HS-27A (cell line): Measurements from ENCODE around the gene PSAPL1.

Source experiments
- DNase-seq: peaks from one replicate; pipeline ENCODE4 v3.0.0-alpha.2; 2012; ENCODE audit warnings: low read depth, missing footprints

The PSAPL1 gene

GRCh38 chr4:7418131-7418943 lies 16.4 kb downstream of the PSAPL1 start:
- DNase-seq, result no peak

DNA sequence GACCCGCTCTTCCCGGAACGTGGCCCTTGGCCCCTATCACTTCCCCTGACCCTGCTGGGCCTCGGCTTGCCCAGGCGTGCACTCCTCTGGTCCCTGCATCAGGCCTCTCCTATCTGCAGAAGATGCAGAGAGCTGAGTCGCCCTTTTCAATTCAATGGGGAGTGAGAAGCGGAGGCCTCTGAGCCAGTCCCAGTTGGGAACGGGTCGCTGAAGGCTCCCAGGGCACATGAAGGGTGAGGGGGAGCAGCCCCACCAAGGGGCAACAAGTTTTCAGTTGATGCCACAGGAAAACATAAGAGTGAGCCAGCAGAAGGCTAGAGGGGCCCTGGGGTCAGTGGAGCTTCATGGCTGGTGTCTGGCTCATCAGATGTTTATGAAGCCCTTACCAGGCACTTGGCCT lies 17.1 kb downstream of the PSAPL1 start:
- DNase-seq, result no peak

GRCh38 chr4:7416745-7417432 lies 17.8 kb downstream of the PSAPL1 start:
- no peak for DNase-seq

DNA sequence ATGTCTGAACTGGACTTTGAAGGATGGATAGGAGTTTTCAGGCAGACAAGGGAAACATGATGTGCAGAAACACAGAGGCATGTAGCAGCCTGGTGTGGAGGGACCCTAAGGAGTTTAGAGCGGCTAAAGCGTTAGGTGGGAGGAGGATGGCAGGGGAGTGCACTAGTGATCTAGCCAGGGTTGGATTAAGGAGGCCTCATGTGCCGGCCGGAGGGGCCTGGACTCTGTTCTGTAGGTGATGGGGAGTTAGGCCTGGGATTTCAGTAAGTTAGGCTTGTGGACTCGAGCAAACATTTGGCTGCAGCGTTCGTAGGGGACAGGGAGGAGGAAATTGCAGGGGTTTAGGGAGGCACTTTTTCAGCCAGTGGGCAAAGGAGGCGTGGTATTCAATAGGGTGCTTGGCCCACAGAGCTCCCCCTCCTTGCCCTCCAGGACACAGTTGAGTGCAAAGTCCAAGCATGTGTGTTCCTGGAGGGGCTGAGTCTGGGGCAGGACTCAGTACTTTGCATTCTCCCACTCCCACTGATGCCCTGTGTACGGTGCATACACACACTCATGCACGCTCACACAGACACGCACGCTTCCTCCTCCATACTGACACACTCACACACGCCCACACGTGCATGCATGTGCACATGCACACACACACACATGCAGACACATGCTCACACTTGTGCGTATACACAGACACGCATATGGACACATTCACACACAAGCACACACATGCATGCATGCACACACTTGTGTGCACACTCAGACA lies 18.6 kb downstream of the PSAPL1 start:
- DNase-seq, result no peak

DNA sequence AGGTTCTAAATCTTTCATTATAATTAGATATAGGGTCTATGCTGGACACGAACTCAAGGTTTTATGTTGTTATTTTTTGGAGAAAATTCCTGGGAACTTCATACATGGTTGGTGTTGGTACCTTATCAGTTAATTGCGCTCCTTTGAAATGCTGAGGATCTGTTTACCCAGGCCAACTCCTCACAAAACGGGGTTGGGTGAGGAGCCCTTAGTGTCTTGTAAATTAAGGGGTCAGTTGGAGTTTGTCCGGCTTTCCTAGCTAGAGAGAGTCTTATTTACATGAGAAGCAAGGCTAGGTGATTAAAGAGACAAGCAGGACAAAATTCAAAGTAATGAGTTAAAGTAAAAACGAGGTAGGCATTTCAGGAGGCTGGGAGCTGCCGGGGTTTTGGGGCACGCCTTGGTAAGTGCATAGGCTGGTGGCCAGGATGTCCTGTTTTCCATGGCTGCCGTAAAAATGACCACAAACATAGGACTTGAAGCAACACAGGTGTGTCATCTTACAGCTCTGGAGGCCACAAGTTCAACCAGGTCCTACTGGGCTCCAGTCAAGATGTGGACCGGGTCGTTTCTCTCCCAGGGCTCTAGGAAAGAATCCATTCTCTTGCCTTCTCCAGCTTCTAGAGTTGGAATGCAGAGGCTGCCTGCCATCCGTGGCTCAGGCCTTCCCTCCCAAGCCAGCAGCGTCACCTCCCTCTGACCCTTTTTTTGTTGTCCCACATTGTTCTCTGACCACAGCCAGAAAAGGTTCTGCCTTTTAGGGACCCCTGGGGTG lies 19.8 kb downstream of the PSAPL1 start:
- DNase-seq, result no peak

DNA sequence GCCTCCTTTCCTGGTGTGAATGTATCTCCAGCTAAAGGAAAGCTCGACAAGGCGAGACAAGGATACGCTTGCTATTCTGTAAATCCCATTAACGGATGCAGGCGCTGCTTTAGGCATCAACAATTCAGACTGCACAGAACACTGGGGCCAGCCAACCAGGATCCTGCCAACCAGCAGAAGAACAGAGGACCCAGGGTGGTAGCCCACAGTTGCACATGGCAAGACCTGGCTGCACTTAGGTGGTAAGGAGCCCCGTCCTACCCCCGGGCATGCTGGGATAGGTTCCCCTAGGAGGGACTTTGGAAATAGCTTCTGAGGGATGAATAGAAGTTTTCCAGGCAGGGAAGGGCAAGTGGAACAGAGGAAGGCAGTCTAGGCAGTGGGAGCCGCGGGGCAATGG lies 20.7 kb downstream of the PSAPL1 start:
- DNase-seq, result no peak

GRCh38 chr4:7412554-7412912 lies 22.2 kb downstream of the PSAPL1 start:
- no peak for DNase-seq

GRCh38 chr4:7411896-7412553 lies 22.7 kb downstream of the PSAPL1 start:
- no peak for DNase-seq

GRCh38 chr4:7411491-7411890 lies 23.2 kb downstream of the PSAPL1 start:
- no peak for DNase-seq

DNA sequence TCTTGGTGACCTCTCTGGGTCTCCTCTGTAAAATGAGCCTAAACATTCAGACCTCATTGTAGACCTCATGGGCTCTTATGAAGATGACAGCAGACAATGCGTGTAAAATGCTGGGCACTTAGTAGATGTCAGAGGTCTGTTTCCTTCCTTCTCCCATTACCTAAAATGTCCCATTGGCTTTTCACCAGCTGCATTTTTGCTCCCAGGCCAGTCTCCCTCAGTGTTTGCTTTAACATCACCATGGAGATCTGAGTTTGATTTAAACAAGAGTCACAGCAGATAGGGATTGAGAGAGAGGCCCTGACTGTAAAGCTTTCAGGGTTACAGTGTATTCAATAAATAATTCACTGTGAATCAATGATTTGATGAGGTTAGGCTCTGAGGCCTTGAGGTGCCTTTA lies 24.3 kb downstream of the PSAPL1 start:
- no peak for DNase-seq

GRCh38 chr4:7408166-7408565 lies 26.6 kb downstream of the PSAPL1 start:
- DNase-seq, result no peak

DNA sequence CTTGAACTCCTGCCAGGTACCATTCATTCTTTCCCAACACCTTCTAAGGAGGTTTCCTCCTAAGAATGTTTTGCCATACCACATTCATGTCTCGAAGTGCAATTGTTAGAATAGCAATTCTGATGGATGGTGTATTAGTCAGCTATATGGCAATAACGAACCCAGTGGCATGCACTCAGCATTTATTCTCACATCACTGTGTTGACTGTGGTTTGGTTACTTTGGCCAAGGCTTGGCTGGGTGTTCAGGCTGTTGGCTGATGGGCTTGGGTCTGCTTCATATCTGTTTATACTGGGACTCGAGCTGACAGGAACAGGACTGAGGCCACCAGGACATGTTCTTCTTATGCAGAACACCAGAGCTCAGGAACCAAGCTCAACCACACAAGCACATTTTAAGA lies 31.7 kb downstream of the PSAPL1 start:
- no peak for DNase-seq

GRCh38 chr4:7402526-7402925 lies 32.2 kb downstream of the PSAPL1 start:
- no peak for DNase-seq

DNA sequence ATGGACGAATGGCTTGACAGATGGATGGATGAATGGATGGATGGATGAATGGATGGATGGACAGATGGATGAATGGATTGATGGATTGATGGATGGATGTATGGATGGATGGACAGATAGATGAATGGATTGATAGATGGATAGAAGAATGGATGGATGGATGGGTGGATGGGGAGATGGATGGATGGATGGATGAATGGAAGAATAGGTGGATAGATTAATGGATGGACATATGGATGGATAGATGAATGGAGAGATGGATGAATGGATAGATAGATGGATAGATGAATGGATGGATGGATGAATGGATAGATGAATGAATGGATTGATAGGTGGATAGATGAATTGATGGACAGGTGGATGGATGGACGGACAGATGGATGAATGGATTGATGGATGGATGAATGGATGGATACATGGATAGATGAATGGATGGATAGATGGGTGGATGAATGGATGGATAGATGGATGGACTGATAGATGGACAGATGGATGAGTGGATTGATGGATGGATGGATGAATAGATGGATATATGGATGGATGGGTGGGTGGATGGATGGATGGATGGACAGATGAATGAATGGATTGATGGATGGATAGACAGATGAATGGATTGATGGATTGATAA lies 33.9 kb downstream of the PSAPL1 start:
- DNase-seq, result no peak

GRCh38 chr4:7399440-7400234 lies 35.1 kb downstream of the PSAPL1 start:
- no peak for DNase-seq

DNA sequence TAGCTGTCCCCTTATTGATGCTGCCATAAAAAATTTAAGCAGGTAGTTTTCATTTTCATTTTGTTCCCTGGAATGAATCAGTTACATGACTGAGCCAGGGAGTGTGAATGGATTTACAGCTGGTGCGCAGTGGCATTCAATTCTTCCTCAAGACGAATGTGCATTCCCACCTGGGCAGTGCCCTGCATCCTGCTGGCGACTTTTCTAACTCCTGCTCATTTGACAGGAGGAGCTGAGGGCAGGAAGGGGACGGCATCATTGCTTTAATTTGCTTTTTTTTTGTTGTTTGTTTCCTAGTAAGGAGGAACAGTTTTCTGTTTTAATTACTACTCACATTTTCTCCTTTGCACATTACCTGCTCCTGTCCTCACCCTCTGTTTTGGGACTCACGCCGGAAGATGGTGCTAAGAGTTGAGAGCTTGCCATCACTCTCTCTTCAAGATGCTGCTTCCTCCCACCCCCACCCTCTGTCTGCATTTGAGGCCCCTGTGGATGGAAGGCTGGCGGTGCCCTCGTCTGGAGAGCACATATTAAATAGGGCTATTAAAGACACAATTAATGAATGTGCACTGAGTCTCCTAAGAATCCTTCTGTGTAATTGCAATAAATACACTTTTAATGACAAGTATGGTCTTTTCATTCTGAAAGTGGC lies 35.8 kb downstream of the PSAPL1 start:
- DNase-seq, result no peak

DNA sequence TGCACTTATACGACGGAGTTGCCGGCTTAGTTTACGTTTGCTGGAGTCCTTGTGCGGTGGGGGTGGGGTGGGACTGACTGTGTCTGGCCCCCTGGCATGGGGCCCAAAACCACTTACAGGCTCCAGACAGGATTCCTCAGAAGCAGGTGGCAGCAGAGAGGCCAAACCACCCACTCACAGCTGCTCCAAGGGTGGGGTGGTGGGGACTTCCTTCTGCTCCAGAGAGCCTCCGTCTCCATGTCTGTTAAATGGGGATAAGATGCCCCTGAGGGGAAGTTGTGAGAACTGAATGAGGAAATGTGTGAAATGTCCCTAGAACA lies 36.7 kb downstream of the PSAPL1 start:
- DNase-seq, result no peak

DNA sequence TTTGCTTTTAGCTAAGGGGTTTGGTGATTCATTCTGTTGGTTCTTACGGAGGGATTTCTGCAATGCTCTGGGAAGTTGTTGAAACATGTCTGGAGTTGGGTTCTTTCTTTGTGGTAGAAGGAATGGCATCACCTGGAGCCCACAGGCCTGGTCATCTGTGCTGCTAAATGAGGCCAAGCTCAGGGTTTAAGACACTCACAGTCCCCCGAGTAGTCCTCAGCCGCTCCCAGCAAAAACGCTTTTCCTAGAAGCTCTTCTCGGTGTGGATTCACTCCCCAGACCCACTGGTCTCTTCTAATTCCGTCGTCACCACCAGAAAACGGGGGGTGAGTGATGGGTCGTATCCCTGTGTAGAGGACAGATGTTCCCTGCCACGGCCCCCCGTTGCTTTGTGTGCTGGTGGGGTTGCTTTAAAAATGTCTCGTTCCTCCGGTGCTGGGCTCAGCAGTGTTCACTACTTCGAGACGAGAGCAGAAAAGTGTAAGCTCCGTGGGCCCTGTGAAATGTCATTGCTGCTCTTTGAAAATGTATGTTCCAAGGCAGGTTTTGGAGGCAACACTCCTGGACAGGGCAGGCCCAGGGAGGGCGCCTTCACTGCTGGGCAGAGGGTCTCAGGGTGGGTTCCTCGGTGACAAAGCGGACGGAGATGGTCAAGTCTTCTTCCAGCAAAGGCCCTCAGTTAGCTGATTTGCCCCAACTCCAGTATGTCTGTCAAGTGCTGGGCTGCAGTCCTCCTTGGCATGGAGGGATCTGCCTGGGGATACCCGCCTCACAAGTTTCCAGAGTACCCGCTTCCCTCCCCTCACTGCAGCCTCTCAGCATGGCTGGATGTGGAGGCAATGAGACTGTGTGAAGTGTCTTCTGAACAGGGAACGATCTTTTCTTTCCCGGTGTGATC lies 37.3 kb downstream of the PSAPL1 start:
- DNase-seq, result no peak
